Vagina (tissue), 2 donors: ENCODE data around the gene KHDC3L. TPM values are rescaled to one million over a fixed set of nuclear protein-coding genes. Genes with fewer than 3 reads are reported as not detected.
"Not testable (repeated sequence)": the region's sequence is repeated elsewhere in the genome, so short reads cannot be mapped to it uniquely, and the experiment has no call there.

Experiments used
- DNase-seq, 2 donors: peaks; one replicate each; pipeline ENCODE4 v3.0.0-alpha.2; 2017; ENCODE audit errors: extremely low spot score in 2 of 2
- H3K27ac ChIP-seq: fragments of 200-600 bp; sonication (generic); one replicate; pipeline ENCODE4 v1.5.1; 2019
- H3K27me3 ChIP-seq: fragments of 200-600 bp; sonication (generic); one replicate; pipeline ENCODE4 v1.5.1; 2019
- H3K36me3 ChIP-seq, 2 donors: fragments of 200-600 bp; sonication (generic); one replicate each; pipeline ENCODE4 v1.5.1; 2017 to 2019
- H3K4me1 ChIP-seq: fragments of 200-600 bp; sonication (generic); one replicate; pipeline ENCODE4 v1.5.1; 2019
- H3K4me3 ChIP-seq, 2 donors: fragments of 200-600 bp; sonication (generic); 1 replicate in 1 of 2; 2 replicates in 1 of 2; pipeline ENCODE4 v1.5.1; 2016 to 2019
- H3K9me3 ChIP-seq: fragments of 200-600 bp; sonication (generic); one replicate; pipeline ENCODE4 v1.5.1; 2019
- POLR2A ChIP-seq, 2 donors: fragments of 450-650 bp; IDR thresholded peaks; one replicate each; pipeline ENCODE4 v1.6.1; 2017; ENCODE audit warnings: antibody characterized with exemption in 2 of 2, mild to moderate bottlenecking in 2 of 2, moderate library complexity in 2 of 2
- POLR2AphosphoS5 ChIP-seq, 2 donors: sonication (generic); formaldehyde crosslinking; IDR thresholded peaks; one replicate each; pipeline ENCODE4 v1.9.0; 2017; ENCODE audit warnings: antibody characterized with exemption in 2 of 2, mild to moderate bottlenecking in 2 of 2, low read depth in 1 of 2; ENCODE audit not compliant: insufficient read depth in 1 of 2
- intact Hi-C: fragments of 100-400 bp; cut with DNase I; formaldehyde crosslinking; loops from one replicate; pipeline ENCODE4 v1.15.1; 2023
- total RNA-seq: library from RNA; depleted of rRNA; stranded (reverse); fragments of >200 nt; gene quantifications from one replicate; pipeline ENCODE4 v1.2.3, GENCODE V29; 2016
- TF ChIP-seq, protein P1 (sequence below), 3 experiments: fragments of 450-650 bp in 2 of 3; fragments of 200-600 bp in 1 of 3; sonication (generic) in 1 of 3; IDR thresholded peaks; one replicate each; pipeline ENCODE4 v1.5.1; 2017 to 2019; ENCODE audit warnings: antibody characterized with exemption in 3 of 3, mild to moderate bottlenecking in 2 of 3, moderate library complexity in 2 of 3

The KHDC3L gene
- total RNA-seq, 1 donor from 2014 or later = not detected

DNA sequence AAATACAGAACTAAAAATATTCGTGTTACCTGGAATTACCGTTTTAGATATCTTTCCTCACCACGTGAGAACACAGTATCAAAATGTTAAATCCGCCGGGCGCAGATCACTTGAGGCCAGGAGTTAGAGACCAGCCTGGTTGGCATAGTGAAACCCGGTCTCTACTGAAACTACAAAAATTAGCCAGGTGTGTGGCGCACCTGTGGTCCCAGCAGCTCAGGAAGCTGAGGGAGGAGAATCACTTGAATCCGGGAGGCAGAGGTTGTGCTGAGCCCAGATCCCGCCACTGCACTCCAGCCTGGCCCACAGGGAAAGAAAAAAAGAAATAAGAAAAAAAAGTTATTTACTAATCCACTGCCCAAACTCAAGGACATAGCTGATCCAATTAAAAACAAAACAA lies 27.4 kb downstream of the KHDC3L start:
- H3K27ac ChIP-seq = no peak overlapping the region
- no peak overlapping the region for H3K4me3 ChIP-seq
- no peaks in the 10 kb centered on the region for H3K36me3 ChIP-seq
- no peaks in the 10 kb centered on the region for H3K9me3 ChIP-seq
- no peaks in the 10 kb centered on the region for H3K27me3 ChIP-seq
- TF ChIP-seq POLR2AphosphoS5 (IDR thresholded peaks at IDR 0.05; ENCODE audit: insufficient read depth in 1 of 2, low read depth in 1 of 2) = no peak
- TF ChIP-seq, protein P1, sequence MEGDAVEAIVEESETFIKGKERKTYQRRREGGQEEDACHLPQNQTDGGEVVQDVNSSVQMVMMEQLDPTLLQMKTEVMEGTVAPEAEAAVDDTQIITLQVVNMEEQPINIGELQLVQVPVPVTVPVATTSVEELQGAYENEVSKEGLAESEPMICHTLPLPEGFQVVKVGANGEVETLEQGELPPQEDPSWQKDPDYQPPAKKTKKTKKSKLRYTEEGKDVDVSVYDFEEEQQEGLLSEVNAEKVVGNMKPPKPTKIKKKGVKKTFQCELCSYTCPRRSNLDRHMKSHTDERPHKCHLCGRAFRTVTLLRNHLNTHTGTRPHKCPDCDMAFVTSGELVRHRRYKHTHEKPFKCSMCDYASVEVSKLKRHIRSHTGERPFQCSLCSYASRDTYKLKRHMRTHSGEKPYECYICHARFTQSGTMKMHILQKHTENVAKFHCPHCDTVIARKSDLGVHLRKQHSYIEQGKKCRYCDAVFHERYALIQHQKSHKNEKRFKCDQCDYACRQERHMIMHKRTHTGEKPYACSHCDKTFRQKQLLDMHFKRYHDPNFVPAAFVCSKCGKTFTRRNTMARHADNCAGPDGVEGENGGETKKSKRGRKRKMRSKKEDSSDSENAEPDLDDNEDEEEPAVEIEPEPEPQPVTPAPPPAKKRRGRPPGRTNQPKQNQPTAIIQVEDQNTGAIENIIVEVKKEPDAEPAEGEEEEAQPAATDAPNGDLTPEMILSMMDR (IDR thresholded peaks at IDR 0.05) = no peak
- TF ChIP-seq POLR2A (IDR thresholded peaks at IDR 0.05) = no peak
- no peak for DNase-seq
- intact Hi-C loops = no loop called here
- H3K4me1 ChIP-seq = peaks cover 5% of the 10 kb centered on the region

DNA sequence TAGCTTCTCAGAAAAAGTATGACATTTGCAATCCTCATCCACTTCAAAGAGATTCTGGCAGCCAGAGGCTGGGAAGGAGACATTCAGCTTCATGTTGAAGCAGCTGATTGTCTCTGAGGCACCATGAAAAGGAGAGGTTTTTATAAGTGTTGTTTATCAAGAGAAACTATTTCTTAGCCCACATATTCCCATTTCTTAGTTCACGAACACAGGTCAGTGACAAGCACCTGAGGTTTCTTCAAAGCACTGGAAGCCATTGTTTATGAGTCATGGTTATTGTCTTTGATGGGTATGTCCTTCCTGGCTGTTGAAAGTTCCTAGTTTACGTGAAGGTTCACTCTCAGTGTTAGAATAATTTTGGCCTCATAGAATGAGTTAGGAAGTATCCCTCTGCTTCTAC lies 29.2 kb downstream of the KHDC3L start:
- no peaks in the 10 kb centered on the region for H3K9me3 ChIP-seq
- no peaks in the 10 kb centered on the region for H3K27me3 ChIP-seq
- TF ChIP-seq, protein P1 (IDR thresholded peaks at IDR 0.05) = no peak
- no peak for TF ChIP-seq POLR2AphosphoS5 (IDR thresholded peaks at IDR 0.05; ENCODE audit: insufficient read depth in 1 of 2, low read depth in 1 of 2)
- TF ChIP-seq POLR2A (IDR thresholded peaks at IDR 0.05) = no peak
- H3K36me3 ChIP-seq = no peaks in the 10 kb centered on the region
- intact Hi-C loops = no loop called here
- DNase-seq = no peak
- H3K27ac ChIP-seq = no peak overlapping the region
- no peak overlapping the region for H3K4me3 ChIP-seq
- H3K4me1 ChIP-seq = peaks cover 5% of the 10 kb centered on the region

DNA sequence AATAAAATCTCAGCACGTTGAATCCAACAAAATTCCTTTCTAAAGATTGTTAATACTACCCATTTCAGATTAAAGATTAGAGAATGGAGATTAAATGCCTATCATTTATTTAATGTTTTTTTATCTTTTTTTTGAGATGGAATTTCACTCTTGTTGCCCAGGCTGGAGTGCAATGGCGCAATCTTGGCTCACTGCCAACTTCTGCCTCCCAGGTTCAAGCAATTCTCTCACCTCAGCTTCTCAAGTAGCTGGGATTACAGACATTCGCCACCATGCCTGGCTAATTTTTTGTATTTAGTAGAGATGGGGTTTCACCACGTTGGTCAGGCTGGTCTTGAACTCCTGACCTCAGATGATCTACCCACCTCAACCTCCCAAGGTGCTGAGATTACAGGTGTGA lies 29.7 kb downstream of the KHDC3L start:
- H3K36me3 ChIP-seq, intact Hi-C loops: not testable (repeated sequence)

DNA sequence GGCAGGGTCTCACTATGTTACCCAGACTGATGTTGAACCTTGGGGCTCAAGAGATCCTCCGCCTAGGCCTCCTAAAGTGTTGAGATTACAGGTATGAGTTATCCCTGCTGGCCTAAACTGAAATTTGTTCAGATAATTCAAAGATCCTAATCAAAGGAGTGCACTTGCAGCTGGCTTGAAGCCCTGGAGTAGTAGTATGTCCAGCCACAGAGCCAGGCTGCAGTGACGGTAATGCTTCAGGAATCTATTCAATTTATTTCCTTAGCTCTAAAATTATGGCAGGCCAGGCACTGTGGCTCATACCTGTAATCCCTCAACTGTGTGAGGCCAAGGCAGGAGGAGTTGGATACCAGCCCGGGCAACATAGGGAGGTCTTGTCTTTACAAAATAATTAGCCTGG lies 30.8 kb downstream of the KHDC3L start:
- H3K4me1 ChIP-seq = peaks cover 5% of the 10 kb centered on the region
- H3K27ac ChIP-seq = no peak overlapping the region
- TF ChIP-seq POLR2AphosphoS5 (IDR thresholded peaks at IDR 0.05; ENCODE audit: insufficient read depth in 1 of 2, low read depth in 1 of 2) (no peak), POLR2A (IDR thresholded peaks at IDR 0.05) (no peak)
- TF ChIP-seq, protein P1 (IDR thresholded peaks at IDR 0.05) = no peak
- intact Hi-C loops = no loop called here
- no peaks in the 10 kb centered on the region for H3K36me3 ChIP-seq
- H3K9me3 ChIP-seq = no peaks in the 10 kb centered on the region
- no peak for DNase-seq
- no peak overlapping the region for H3K4me3 ChIP-seq
- H3K27me3 ChIP-seq = no peaks in the 10 kb centered on the region

More for the DNA sequence above, 29.7 kb downstream of the KHDC3L start:
- not testable (repeated sequence) for H3K9me3 ChIP-seq, DNase-seq, H3K27me3 ChIP-seq, H3K27ac ChIP-seq, H3K4me1 ChIP-seq, H3K4me3 ChIP-seq

- TF ChIP-seq, protein P1 (IDR thresholded peaks at IDR 0.05) = no peak
- TF ChIP-seq POLR2A (IDR thresholded peaks at IDR 0.05) (no peak), POLR2AphosphoS5 (IDR thresholded peaks at IDR 0.05; ENCODE audit: insufficient read depth in 1 of 2, low read depth in 1 of 2) (no peak)
- H3K9me3 ChIP-seq = no peaks in the 10 kb centered on the region
- H3K36me3 ChIP-seq = no peaks in the 10 kb centered on the region
- no peaks in the 10 kb centered on the region for H3K4me1 ChIP-seq
- intact Hi-C loops = no loop called here
- H3K27me3 ChIP-seq = no peaks in the 10 kb centered on the region
- DNase-seq = no peak
- no peak within 1 kb of the TSS for H3K27ac ChIP-seq
- H3K4me3 ChIP-seq = no peak within 1 kb of the TSS
These were observed 32.3 kb downstream of the KHDC3L start, which contains the start of gene DDX43 for GRCh38 chr6:73394577-73395354. Gene DDX43, plus strand, starts transcription at chr6:73394828. Its CDS starts 78 bp downstream, at chr6:73394906.
